ENCODE data around the gene ZNF787.

DNA sequence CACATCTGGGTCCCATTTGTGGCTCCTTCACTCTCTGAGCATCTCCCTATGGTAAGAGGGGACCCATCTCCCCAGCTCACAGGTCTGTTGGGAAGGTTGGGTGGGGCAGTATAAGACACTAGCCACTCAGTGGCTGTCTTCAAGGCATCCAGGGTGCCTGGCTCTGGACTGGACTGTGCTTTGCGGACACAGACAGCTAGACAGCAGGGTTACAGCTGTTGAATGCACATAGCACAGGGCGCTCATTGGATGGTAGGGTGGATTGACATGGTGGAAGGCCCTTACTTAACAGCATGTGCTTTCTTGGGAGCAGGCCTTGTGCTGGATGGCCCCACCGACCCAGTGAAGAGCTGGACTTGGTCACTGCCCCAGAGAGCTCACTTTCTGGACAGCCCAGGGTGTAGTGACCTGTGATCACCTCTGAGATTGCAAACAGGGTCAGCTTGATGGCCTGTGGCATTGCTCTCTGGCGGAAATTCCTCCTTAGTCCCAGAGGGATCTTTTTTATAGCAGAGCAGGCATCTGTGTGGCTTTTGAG lies 21.9 kb upstream of the ZNF787 start:
- TF ChIP-seq, protein P1, sequence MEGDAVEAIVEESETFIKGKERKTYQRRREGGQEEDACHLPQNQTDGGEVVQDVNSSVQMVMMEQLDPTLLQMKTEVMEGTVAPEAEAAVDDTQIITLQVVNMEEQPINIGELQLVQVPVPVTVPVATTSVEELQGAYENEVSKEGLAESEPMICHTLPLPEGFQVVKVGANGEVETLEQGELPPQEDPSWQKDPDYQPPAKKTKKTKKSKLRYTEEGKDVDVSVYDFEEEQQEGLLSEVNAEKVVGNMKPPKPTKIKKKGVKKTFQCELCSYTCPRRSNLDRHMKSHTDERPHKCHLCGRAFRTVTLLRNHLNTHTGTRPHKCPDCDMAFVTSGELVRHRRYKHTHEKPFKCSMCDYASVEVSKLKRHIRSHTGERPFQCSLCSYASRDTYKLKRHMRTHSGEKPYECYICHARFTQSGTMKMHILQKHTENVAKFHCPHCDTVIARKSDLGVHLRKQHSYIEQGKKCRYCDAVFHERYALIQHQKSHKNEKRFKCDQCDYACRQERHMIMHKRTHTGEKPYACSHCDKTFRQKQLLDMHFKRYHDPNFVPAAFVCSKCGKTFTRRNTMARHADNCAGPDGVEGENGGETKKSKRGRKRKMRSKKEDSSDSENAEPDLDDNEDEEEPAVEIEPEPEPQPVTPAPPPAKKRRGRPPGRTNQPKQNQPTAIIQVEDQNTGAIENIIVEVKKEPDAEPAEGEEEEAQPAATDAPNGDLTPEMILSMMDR (IDR thresholded peaks at IDR 0.05; ENCODE audit: low read depth, low read length): no peak
- no peak for TF ChIP-seq EZH2phosphoT487 (IDR thresholded peaks at IDR 0.05; ENCODE audit: low read depth)

Data from OCI-LY3 (cell line).